GM12874 (cell line): ENCODE results near the gene UBAC2.

Experiments used
- CTCF ChIP-seq: IDR thresholded peaks from 2 replicates; pipeline ENCODE4 v1.5.1; 2011; ENCODE audit warnings: low read depth, mild to moderate bottlenecking, control low read depth, low read length, moderate library complexity; ENCODE audit not compliant: insufficient read depth

Gene UBAC2

DNA sequence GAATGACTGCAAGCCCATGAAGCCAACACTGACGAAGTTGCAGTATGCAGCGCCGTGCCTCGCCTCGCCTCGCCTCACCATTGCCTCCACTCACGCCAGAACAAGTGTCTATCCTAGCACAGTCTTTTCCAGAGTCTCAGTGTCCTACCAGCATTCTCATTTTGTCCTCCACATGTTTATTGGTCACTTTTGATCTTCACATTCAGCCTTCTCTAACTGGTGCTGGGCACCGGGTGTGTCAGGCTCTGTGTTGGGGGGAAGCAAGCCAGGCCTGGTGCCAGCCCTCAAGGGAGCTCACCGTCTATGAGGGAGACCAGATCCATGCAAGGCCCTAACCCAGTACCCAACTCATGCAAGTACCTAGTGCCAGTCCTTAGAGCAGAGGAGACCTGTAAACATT is 176.3 kb downstream of the UBAC2 start:
- TF ChIP-seq CTCF = no peak

- no peak for TF ChIP-seq CTCF
Measured at GRCh38 chr13:99377641-99378040, 177.0 kb downstream of the UBAC2 start.

DNA sequence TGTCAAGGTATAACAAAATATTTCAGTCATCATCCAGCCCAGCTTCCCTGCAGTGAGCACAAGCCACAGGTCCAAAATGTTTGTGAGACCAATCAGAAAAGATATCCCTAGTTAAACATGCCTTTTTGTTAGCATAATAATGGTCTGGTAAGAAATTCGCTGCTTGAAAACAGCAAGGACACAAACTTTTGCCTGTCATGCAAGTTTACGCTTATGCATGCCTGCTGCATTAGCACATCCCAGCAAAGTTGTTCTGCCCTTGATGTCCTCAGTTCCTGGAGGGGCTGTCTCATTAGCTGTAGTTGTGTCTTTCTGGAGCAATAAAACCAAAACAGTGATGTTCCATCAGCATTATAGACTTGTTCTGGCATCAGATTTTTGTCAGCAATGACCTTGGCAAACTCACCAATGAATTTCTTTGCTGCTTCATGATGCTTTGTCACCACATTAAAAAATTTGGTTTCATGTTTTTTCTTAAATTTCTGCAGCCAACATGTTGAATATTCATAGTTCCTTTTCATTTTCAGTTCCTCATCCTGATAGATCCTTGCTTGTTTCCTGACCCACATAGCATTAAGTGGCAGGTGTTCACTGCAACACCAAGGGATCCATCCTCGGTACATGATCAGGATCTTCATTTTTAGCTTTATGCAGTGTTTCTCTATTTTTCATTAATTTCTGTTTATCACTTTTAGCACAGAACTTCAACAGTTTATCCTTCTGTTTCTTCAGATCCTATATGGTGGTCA is 178.5 kb downstream of the UBAC2 start:
- TF ChIP-seq CTCF = no peak

DNA sequence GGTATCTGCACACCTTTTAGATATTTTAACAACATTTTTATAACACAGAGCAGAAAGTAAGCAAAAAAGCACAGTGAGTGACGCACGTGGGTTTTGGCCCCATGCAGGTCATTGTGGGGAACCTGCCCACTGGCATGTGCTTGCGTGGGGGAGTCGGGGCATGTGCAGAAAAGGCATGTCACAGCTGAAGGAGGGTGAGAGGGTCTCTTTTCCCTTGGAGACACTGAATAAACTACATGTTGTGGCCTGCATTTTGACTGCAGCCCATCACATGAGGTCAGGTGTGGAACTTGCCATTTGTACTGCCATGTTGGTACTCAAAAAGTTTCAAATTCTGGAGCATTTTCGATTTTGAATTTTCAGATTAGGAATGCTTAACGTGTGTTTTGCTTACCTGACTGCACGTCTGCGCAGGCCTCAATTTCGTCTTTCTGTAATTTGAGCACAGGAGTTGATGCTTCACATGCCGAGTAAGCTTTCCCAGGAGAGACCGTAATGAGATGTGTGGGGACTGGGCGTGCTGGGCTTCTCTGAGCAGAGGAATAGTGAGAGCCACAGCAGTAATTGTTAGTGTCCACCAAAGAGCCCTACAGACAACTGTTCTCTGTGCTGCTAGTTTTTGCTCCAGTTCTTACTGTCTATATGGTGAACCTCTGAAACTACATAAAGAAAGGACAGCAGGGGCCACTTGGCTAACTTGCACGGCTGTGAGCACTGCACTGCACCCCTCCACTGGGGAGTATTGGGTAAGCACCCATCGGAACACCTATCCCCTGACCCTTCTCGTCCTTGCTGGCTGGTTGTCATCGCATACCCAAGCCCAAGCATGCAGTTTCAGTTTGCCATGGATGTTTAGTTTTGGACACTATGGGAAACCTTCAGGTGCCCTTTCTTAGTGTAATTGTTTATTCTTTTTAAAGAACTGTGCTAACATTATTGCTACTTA is 179.5 kb downstream of the UBAC2 start:
- no peak for TF ChIP-seq CTCF

- no peak for TF ChIP-seq CTCF
Measured at GRCh38 chr13:99380921-99381645, 180.4 kb downstream of the UBAC2 start.

- TF ChIP-seq CTCF = no peak
Measured at GRCh38 chr13:99381766-99382165, 181.1 kb downstream of the UBAC2 start.
